Mononuclear cell (primary cell): ENCODE data around the gene TMBIM4. TPM values are rescaled to one million over a fixed set of nuclear protein-coding genes. Genes with fewer than 3 reads are reported as not detected.
"Not testable (repeated sequence)": the region's sequence is repeated elsewhere in the genome, so short reads cannot be mapped to it uniquely, and the experiment has no call there.

Experiments
- H3K27me3 ChIP-seq: 2 replicates; pipeline ENCODE4 v1.6.0; 2011; ENCODE audit warnings: low read length, control low read depth; ENCODE audit not compliant: insufficient read depth
- H3K4me1 ChIP-seq: 2 replicates; pipeline ENCODE4 v1.5.1; 2011; ENCODE audit warnings: mild to moderate bottlenecking, low read length, control low read depth; ENCODE audit not compliant: insufficient read depth
- H3K4me3 ChIP-seq: 2 replicates; pipeline ENCODE4 v1.5.1; 2011; ENCODE audit warnings: mild to moderate bottlenecking, low read length, moderate library complexity
- H3K9me3 ChIP-seq: 2 replicates; pipeline ENCODE4 v1.5.1; 2011; ENCODE audit warnings: low read depth, mild to moderate bottlenecking, control low read depth, low read length
- total RNA-seq: library from RNA; depleted of rRNA; stranded (reverse); fragments of >200 nt; gene quantifications from one replicate; pipeline ENCODE4 v1.2.3, GENCODE V29; 2012

The TMBIM4 gene, protein sequence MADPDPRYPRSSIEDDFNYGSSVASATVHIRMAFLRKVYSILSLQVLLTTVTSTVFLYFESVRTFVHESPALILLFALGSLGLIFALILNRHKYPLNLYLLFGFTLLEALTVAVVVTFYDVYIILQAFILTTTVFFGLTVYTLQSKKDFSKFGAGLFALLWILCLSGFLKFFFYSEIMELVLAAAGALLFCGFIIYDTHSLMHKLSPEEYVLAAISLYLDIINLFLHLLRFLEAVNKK
- total RNA-seq = 69.9 TPM

DNA sequence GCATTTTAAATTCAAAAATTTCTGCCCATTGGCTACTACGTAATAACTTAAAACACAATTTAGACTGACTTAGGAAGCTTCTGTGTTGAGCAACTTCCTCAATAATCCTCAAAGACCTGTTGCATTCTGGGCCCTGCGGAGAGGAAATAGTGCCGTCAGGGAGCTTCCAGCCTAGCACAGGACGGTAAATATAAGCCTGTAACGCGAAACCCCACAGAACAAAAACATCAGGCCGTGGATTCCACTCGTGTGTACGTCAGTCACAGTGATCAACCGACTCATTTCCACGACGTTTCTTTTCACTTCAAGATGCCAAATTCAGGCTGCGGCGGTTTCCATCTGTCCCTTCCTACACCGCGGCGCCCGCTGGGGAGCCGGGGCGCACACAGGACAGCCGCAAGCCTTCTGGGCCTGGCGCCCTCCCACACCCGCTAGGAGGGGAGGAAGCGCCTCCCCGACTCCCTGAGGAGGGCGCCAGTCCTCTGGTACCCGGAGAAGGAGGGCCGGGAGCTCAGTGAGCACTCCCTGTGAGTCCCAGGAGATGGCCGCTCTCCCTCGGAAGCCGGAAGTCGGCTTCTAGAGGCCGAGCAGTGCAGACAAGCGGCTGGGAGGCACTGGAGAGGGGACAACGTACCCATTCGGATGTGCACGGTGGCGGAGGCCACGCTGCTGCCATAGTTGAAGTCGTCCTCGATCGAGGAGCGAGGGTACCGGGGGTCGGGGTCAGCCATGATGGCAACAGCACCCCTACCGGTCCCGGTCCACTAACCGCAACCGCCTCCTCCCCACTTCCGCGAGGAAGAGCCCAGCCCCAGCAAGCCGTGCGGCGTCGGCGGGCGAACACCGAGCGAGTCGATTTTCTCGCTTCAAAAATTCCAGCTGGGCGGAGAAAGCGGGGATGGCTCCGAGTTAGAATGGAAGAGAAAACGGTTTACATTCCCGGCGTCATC is at the start of gene TMBIM4:
TSS of gene TMBIM4 (minus strand) at position 776 of the 950 bp plus-strand sequence. CDS start at position 731, 45 bp downstream.
- Histone ChIP-seq H3K9me3 (peaks cover 6% of the 10 kb centered on the region), H3K4me1 (peaks cover 43% of the 10 kb centered on the region), H3K27me3 (no peaks in the 10 kb centered on the region), H3K4me3 (peak within 1 kb of the TSS; percentile 95)

DNA sequence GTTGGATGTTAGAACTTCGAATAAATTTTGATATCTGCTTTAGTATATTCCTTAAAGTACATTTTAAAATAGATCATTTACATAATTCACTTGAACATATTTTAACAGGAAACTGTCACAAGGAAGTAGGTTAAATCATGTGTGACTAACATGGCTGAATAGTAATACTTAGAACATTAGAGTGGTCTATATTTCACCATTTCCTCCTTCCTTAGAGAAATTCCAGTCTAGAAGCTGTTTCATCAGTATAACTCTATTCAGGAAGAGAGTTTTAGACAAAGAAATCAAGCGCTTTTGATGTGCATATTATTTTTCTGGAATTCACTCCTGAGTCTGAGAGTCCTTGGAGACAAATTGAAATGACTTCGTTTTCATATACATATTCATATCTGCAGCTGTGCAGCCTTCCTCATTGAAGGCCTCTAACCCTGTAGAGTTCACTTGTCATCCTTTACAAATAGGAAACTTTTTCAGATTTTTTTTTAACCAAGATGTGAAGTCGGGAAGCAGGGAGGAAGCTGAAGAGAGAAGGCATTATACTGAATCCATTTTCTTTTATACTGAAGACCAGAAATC is 47.6 kb upstream of the TMBIM4 start:
- Histone ChIP-seq H3K4me1 (peaks cover 9% of the 10 kb centered on the region), H3K4me3 (no peak overlapping the region), H3K9me3 (no peaks in the 10 kb centered on the region), H3K27me3 (no peaks in the 10 kb centered on the region)

DNA sequence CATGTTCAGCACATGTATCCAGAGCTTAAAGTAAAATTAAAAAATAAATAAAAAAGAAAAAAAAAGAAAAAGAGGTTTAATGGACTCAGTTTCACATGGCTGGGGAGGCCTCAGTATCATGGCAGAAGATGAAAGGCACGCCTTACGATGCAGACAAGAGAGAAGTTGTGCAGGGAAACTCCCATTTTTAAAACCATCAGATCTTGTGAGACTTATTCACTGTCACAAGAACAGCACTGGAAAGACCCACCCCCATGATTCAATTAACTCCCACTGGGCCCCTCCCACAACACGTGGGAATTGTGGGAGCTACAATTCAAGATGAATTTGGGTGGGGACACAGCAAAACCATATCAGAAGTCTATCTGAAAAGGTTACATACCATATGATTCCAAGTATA is 43.2 kb upstream of the TMBIM4 start:
- not testable (repeated sequence) for H3K27me3 ChIP-seq, H3K4me3 ChIP-seq, H3K9me3 ChIP-seq
- H3K4me1 ChIP-seq = peaks cover 28% of the 10 kb centered on the region

DNA sequence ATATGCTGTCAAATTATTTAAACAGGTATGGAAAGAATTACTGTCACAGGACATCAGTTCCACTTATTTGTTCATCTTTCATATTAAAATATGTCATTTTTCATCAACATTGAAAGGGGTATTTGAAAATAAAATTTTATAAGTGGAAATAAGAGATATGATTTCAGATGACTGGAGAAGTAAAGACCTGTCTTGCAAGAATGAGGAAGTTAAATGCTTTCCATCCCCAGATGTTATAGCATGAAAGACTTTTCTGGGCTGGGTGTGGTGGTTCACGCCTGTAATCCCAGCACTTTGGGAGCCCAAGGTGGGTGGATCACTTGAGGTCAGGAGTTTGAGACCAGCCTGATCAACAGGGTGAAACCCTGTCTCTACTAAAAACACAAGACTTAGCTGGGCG is 41.8 kb upstream of the TMBIM4 start:
- not testable (repeated sequence) for H3K9me3 ChIP-seq, H3K4me3 ChIP-seq, H3K27me3 ChIP-seq
- peaks cover 19% of the 10 kb centered on the region for H3K4me1 ChIP-seq

DNA sequence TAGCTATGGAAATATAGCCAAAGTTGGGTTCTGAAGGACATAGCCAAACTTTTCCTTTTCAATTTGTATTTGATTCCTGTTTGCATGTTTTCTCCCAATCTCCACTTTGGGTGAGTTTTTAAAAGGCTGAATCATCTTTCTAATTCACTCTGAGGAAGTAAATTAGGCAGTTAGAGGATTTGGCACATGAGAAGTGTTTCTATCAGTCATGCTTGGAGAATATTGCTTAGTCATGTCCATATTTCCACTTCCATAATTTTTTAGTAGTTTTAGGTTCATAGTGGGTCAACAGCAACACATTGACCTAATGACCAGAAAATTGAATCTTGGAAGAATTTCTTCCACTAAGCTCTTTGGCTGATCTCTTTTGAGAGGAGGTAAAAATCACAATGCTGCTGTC is 41.0 kb upstream of the TMBIM4 start:
- no peaks in the 10 kb centered on the region for H3K27me3 ChIP-seq
- no peaks in the 10 kb centered on the region for H3K9me3 ChIP-seq
- H3K4me3 ChIP-seq = no peak overlapping the region
- H3K4me1 ChIP-seq = peaks cover 19% of the 10 kb centered on the region

DNA sequence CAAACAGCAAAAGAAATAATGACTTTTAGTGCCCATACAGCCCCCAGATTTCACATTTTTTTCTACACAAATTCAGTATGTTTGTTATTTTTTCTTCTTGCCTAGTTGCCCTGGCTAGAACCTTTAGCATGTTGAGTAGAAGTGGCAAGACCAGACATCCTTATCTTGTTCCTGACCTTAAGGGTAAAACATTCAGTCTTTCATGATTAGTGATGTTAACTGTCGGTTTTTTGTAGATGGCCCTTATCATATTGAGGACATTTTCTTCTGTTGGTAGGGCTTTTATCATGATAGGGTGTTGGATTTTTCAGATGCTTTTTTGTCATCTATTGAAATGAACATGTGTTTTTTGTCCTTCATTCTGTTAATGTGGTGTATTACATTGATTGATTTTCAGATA is 36.3 kb upstream of the TMBIM4 start:
- Histone ChIP-seq H3K4me1 (peaks cover 8% of the 10 kb centered on the region), H3K4me3 (no peak overlapping the region), H3K9me3 (no peaks in the 10 kb centered on the region), H3K27me3 (no peaks in the 10 kb centered on the region)

DNA sequence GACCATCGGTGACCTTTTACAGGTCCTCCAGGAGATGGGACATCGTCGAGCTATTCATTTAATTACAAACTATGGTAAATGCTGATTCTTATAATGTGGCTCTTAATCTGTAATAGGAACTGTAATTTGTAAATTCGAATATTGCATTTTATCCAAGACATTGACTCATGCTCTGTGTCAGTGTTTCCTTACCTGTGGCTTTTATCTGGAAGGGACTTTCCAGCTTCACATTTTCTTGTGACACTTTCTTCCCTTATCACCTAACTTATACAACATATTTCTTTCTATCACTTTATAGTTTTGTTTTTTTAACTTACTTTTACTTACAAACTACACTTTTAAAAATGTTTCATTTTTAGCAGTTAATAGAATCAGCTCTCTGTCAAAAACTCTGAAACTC is 34.0 kb upstream of the TMBIM4 start:
- peaks cover 7% of the 10 kb centered on the region for H3K4me1 ChIP-seq
- no peak overlapping the region for H3K4me3 ChIP-seq
- H3K9me3 ChIP-seq = no peaks in the 10 kb centered on the region
- no peaks in the 10 kb centered on the region for H3K27me3 ChIP-seq

DNA sequence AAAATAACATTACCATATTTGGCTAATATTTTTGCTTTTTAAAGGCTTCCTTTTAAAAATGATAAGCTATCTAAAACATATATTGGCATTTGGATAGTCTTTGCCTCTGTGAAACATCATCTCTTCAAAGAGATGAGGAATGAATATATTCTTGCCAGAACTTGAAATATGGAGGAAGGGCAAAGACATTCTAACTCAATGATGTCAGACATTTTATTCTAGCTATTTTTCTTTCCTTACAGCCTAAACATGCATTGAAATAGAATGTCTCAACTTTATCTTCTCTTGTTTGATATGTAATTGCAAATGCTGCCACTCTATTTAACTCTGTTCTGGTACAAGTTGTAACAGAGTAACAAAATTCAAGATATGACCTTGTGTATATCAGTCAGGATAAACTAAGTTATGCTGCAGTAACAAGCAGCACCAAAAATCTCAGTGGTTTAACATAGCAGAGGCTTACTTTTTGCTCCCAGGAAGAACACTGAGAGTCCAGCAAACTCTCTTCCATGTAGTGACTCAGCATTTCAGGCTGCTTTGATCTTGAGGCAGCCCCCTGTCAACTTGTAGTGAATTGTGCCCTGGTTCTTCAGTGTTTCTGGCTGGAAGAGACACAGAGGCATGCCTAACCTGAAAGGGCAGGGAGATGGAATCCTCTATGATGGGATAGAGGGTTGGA is 30.2 kb upstream of the TMBIM4 start:
- Histone ChIP-seq H3K4me3 (no peak overlapping the region), H3K27me3 (no peaks in the 10 kb centered on the region), H3K9me3 (no peaks in the 10 kb centered on the region), H3K4me1 (peaks cover 38% of the 10 kb centered on the region)

DNA sequence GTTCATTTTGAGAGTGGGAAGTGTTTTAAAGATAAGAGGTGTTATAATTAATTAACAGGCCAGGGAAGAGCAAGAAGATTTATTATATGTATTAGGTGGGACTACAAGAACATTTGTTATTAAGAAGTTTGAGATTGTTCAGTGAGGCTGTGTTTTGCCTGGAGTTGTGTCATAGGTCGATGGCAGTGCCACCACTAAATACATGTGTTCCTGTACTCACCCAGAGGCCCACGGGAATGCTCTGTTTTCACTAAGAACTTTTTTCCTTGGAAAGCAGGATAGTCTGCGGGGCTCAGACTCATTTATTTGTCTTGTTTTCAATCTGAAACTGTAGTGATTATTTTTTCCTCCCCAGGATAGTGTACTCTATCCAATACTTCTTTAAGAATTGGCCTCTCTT is 29.3 kb upstream of the TMBIM4 start:
- H3K4me3 ChIP-seq = no peak overlapping the region
- no peaks in the 10 kb centered on the region for H3K9me3 ChIP-seq
- peaks cover 46% of the 10 kb centered on the region for H3K4me1 ChIP-seq
- no peaks in the 10 kb centered on the region for H3K27me3 ChIP-seq

DNA sequence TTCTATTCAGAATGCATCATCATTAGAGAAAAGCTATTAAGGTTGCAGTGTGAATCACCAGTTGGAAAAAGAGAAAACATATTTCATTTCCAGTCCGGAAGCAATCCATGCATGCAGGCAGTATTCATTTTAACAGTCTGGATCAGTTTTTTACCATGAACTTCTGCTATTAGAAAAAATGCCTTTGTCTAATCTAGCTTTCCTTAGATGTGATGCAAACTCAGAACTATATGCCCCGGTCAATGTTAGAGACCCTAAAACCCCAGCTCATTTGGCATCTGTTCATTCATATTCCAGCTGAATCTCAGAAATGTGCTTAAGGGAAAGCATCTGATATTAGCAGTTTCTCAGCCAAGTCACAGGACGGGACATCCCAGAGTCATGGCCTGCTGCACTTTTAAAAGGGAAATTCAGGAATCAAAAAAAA is 27.7 kb upstream of the TMBIM4 start:
- Histone ChIP-seq H3K9me3 (no peaks in the 10 kb centered on the region), H3K27me3 (no peaks in the 10 kb centered on the region), H3K4me3 (no peak overlapping the region), H3K4me1 (peaks cover 61% of the 10 kb centered on the region)

DNA sequence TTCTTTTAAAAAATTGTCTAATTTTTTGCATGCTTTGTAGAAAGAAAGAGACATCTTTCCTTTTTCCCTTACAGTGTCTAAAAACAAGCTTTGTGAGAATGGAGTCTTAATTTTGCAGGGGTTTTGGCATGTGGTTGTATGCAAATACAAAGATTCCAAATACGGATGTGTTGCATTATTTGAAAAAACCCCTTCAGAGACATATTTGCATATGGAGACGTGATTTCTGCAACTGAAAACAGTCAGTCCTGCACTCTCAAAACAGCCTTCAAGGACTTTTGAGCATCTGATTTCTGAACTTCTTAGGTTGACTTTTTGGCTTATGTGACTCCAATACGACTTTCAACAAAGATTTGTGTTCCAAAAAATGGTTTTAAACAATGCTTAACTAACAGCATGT is 27.0 kb upstream of the TMBIM4 start:
- no peak overlapping the region for H3K4me3 ChIP-seq
- H3K4me1 ChIP-seq = peaks cover 63% of the 10 kb centered on the region
- H3K9me3 ChIP-seq = no peaks in the 10 kb centered on the region
- H3K27me3 ChIP-seq = no peaks in the 10 kb centered on the region

DNA sequence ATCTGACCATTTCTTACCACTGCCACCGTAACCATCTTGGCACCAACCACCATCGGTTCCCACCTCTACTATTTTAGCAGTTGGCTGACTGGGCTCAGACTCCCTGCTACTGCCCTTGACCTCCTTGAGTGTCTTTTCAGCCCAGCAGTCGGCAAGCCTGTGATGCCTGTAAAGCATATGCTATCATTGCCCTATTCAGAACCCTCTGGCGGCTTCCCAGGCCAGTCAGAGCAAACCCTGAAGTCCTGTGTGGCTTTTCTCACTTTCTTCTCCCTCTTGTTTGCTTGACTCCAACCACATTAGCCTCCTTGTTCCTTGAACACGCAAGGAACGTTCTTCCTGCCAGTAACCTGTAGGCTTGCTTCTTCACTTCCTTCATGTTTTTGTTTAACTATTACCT is 25.4 kb upstream of the TMBIM4 start:
- H3K4me3 ChIP-seq = no peak overlapping the region
- no peaks in the 10 kb centered on the region for H3K27me3 ChIP-seq
- H3K4me1 ChIP-seq = peaks cover 76% of the 10 kb centered on the region
- H3K9me3 ChIP-seq = no peaks in the 10 kb centered on the region

DNA sequence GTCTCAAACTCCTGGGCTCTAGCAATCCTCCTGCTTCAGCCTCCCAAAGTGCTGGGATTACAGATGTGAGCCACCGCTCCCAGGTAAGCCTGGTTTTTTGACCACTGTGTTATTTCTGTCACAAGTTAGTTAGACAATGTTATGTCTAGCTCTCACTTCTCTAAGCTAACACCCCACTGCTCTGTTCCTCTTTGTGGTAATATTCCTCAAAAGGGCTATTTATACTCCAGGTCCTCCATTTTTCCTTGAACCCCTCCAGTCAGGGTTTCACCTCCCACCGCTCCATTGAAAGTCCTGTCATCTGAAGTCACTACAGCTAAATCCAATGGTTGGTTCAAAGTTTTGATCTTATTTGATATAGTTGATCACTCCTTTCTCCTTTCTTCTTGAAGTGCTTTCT is 24.3 kb upstream of the TMBIM4 start:
- Histone ChIP-seq H3K4me1 (peaks cover 72% of the 10 kb centered on the region), H3K4me3 (no peak overlapping the region)

DNA sequence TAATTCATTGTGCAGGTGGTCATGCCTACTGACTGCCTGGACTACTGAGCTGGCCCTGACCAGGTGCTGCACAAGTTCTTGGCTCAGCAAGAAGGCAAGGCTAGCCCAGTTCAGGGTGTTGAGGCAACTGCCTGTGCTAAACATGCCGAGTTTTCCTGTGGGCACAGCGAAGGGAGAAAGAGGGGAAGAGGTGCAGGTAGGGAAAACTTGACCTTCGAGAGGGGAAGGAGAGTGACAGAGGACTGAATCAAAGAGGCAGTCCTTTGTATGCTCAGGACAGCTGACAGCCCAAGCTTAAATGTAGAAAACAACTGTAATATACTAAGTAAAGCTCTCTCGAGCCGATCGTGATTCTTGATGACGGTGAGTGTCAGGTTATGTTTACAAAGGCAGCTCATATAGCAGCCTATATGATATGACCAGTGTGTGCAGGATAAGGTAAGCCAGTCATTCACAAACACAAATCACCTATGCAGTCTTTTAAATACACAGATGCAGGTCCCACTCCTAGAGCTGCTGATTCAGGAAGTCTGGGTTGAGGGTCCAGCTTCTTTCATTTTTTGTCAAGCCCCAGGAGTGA is 21.8 kb upstream of the TMBIM4 start:
- H3K9me3 ChIP-seq = no peaks in the 10 kb centered on the region
- peaks cover 12% of the 10 kb centered on the region for H3K27me3 ChIP-seq
- H3K4me1 ChIP-seq = peaks cover 76% of the 10 kb centered on the region
- peak overlapping the region; percentile 70 for H3K4me3 ChIP-seq

More for the DNA sequence above, 24.3 kb upstream of the TMBIM4 start:
- Histone ChIP-seq H3K9me3 (no peaks in the 10 kb centered on the region), H3K27me3 (peaks cover 6% of the 10 kb centered on the region)
